ENCODE results near the gene KREMEN1.

- TF ChIP-seq POLR2AphosphoS5 (IDR thresholded peaks at IDR 0.05; ENCODE audit: borderline replicate concordance, low read depth, low read length) (no peak), EZH2 (IDR thresholded peaks at IDR 0.05) (no peak)
These were observed 43.0 kb downstream of the KREMEN1 start for GRCh38 chr22:29115682-29116288.

Measured in SK-N-MC (cell line).